Astrocyte of the spinal cord (primary cell): ENCODE measurements around the gene SEC22A.

Experiments used
- DNase-seq: peaks from one replicate; pipeline ENCODE4 v3.0.0; 2011; ENCODE audit warnings: low read depth, low spot score
- H3K4me3 ChIP-seq: 2 replicates; pipeline ENCODE4 v1.5.1; 2011; ENCODE audit warnings: low read depth, mild to moderate bottlenecking, low read length, moderate library complexity
- CTCF ChIP-seq: IDR thresholded peaks from 2 replicates; pipeline ENCODE4 v1.5.1; 2012; ENCODE audit warnings: low read depth, mild to moderate bottlenecking, low read length, inconsistent platforms
- in situ Hi-C: cut with HindIII; loops from 2 replicates; pipeline ENCODE4 v1.10.0; 2017; ENCODE audit warnings: low sequenced_read_pairs

Gene SEC22A

GRCh38 chr3:123312331-123313265 lies 110.9 kb downstream of the SEC22A start:
- DNase-seq: no peak
- no peak for TF ChIP-seq CTCF
- in situ Hi-C loops: no loop called here
- no peak overlapping the region for H3K4me3 ChIP-seq

DNA sequence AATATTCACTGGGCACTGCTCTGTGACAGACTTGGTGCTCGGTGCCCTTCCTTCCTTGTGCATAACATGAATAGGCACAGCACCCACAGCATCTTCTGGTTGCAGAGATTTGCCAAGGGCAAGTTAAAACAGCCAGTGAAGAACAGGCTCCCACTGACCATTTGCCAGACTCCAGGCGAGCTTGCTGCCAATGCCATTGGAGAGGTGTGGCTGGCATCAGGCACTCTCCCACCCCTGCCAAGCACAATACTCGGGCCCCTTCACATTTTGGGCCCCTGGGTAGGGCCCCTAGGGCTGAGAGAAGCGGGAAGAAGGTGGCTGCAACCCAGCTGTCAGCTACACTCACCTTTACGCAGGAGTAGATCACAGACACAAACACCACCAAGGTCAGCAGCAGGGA lies 112.1 kb downstream of the SEC22A start:
- no peak for TF ChIP-seq CTCF
- no peak overlapping the region for H3K4me3 ChIP-seq
- in situ Hi-C loops: no loop called here
- DNase-seq: no peak

- DNase-seq: no peak
- H3K4me3 ChIP-seq: no peak overlapping the region
- in situ Hi-C loops: no loop called here
- TF ChIP-seq CTCF: no peak
Measured at GRCh38 chr3:123314359-123315270, 112.9 kb downstream of the SEC22A start.

- no peak overlapping the region for H3K4me3 ChIP-seq
- TF ChIP-seq CTCF: no peak
- in situ Hi-C loops: no loop called here
- DNase-seq: no peak
Measured at GRCh38 chr3:123315271-123315595, 113.5 kb downstream of the SEC22A start.

DNA sequence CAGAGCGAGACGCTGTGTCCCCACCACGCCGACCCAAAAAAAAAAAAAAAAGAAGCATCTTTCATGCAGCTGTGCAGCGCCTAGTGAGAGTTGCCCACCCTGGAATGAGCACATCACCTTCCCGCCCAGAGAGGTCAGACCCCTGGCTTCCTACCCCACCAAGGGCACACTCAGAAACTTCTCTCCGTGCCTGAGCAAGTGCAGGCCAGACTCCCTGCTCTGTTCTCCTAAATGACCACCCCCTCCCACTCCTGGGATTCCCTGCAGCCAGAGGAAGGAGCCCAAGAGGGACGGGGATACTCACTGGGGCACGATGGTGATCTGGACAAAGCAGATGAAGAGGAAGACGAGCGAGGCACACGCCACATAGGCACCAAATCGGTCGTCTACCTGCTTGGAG lies 116.0 kb downstream of the SEC22A start:
- H3K4me3 ChIP-seq: no peak overlapping the region
- no peak for DNase-seq
- in situ Hi-C loops: no loop called here
- no peak for TF ChIP-seq CTCF

DNA sequence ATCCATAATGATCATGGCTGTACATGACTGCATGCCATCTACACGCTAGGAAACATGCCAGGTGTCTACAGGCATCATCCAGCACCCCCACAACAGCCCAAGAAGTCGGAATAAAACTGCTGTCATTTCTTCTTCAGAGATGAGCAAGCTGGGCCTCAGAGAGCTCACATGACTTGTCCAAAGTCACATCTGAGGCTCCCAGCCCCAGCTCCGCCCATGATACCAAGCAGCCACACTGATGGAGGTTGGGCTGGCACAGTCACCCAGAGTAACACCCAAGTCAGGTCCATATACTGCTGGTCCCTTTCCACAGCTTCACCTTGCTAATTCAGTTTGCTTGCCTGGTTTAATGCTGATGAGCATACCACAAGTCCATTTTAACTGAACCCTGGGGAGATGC lies 116.6 kb downstream of the SEC22A start:
- in situ Hi-C loops: no loop called here
- DNase-seq: no peak
- no peak for TF ChIP-seq CTCF
- no peak overlapping the region for H3K4me3 ChIP-seq
